ENCODE data around the gene TIMM17A. TPM values are rescaled to one million over a fixed set of nuclear protein-coding genes. Genes with fewer than 3 reads are reported as not detected.
A peak's percentile ranks its signal among the peaks of the same experiment; 100 is the strongest.
"Not testable (repeated sequence)": the region's sequence is repeated elsewhere in the genome, so short reads cannot be mapped to it uniquely, and the experiment has no call there.

TIMM17A gene
- total RNA-seq, 1 donor from 2014 or later = 46.5 TPM

DNA sequence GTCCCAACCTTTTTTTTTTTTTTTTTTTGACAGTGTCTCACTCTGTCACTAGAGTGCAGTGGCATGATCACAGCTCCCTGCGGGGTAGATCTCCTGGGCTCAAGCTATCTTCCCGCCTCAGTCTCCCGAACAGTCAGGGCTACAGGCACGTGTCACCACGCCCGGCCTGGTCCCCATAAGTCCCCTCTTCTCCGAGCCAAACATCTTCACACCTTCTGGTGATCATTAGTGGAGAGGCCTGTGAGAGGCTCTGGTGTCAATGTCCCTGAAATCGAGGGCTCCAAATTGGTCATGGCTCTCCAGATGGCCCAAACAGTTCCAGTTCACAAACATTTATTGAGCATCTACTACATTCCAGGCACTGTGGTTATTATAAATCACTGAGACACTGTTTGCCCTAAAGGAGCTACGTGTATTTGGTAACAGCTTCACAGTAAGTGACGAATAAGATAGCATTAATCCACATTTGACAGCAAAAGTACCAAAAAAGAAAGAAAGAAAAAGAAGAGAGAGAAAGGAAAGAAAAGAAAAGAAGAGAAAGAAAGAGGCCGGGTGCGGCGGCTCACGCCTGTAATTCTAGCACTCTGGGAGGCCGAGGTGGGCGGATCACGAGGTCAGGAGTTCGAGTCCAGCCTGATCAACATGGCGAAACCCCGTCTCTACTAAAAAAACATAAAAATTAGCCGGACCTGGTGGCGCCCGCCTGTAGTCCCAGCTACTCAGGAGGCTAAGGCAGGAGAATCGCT is 867 bp upstream of the TIMM17A start:
- Mint-ChIP-seq H3K27ac (peak overlapping the region; percentile 92), H3K36me3 (peaks cover 9% of the 10 kb centered on the region), H3K27me3 (ENCODE audit: low read depth) (no peaks in the 10 kb centered on the region), H3K9me3 (no peaks in the 10 kb centered on the region), H3K4me3 (peak overlapping the region; percentile 98), H3K4me1 (peaks cover 16% of the 10 kb centered on the region)
- TF ChIP-seq, protein P1, sequence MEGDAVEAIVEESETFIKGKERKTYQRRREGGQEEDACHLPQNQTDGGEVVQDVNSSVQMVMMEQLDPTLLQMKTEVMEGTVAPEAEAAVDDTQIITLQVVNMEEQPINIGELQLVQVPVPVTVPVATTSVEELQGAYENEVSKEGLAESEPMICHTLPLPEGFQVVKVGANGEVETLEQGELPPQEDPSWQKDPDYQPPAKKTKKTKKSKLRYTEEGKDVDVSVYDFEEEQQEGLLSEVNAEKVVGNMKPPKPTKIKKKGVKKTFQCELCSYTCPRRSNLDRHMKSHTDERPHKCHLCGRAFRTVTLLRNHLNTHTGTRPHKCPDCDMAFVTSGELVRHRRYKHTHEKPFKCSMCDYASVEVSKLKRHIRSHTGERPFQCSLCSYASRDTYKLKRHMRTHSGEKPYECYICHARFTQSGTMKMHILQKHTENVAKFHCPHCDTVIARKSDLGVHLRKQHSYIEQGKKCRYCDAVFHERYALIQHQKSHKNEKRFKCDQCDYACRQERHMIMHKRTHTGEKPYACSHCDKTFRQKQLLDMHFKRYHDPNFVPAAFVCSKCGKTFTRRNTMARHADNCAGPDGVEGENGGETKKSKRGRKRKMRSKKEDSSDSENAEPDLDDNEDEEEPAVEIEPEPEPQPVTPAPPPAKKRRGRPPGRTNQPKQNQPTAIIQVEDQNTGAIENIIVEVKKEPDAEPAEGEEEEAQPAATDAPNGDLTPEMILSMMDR (IDR thresholded peaks at IDR 0.05; ENCODE audit: unreplicated experiment) = no peak
- no peak for DNase-seq (ENCODE audit: low spot score in 2 of 2, unreplicated experiment in 2 of 2)

DNA sequence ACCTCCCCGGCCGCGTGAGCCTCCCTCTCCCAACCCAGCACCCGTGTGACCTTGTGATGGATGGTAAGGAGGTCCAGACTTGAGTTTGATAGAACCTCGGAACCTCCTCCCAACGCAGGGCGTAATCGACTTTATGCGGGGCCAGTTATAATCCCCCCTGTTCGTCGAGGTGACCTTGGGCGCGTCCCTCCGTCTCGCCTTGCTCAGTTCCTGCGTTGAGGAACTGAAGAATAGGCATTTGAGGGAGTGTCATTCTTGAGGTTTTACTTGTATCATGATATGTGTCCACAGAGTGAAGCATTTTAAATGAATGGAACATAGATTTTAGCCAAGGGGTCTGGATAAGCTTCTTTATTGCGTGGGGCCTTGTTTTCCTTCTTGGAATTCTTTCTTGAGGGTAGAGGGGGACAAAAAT is 433 bp downstream of the TIMM17A start:
- DNase-seq (ENCODE audit: low spot score in 2 of 2, unreplicated experiment in 2 of 2) = no peak
- Mint-ChIP-seq H3K36me3 (peaks cover 13% of the 10 kb centered on the region), H3K9me3 (no peaks in the 10 kb centered on the region), H3K4me1 (peaks cover 16% of the 10 kb centered on the region), H3K4me3 (peak overlapping the region; percentile 98), H3K27ac (peak overlapping the region; percentile 92), H3K27me3 (ENCODE audit: low read depth) (no peaks in the 10 kb centered on the region)
- TF ChIP-seq, protein P1 (IDR thresholded peaks at IDR 0.05; ENCODE audit: unreplicated experiment) = no peak

DNA sequence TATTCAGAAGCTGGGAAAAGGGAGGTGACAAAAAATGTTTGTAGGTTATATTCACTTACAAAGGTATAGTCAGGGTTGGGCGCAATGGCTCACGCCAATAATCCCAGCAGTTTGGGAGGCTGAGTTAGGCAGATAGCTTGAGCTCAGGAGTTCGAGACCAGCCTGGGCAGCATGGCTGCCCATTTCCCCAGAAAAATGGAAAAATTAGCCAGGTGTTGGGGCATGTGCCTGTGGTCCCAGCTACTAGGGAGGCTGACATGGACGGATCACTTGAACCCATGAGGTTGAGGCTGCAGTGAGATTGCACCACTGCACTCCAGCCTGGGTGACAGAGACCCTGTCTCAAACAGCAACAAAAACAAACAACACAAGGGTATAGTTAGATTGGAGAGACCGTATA is 3.0 kb downstream of the TIMM17A start:
- no peak overlapping the region for H3K4me3 Mint-ChIP-seq
- H3K27ac Mint-ChIP-seq = no peak overlapping the region
- TF ChIP-seq, protein P1 (IDR thresholded peaks at IDR 0.05; ENCODE audit: unreplicated experiment) = no peak
- no peaks in the 10 kb centered on the region for H3K27me3 Mint-ChIP-seq (ENCODE audit: low read depth)
- peaks cover 22% of the 10 kb centered on the region for H3K36me3 Mint-ChIP-seq
- no peaks in the 10 kb centered on the region for H3K9me3 Mint-ChIP-seq
- peaks cover 16% of the 10 kb centered on the region for H3K4me1 Mint-ChIP-seq
- DNase-seq (ENCODE audit: low spot score in 2 of 2, unreplicated experiment in 2 of 2) = no peak

DNA sequence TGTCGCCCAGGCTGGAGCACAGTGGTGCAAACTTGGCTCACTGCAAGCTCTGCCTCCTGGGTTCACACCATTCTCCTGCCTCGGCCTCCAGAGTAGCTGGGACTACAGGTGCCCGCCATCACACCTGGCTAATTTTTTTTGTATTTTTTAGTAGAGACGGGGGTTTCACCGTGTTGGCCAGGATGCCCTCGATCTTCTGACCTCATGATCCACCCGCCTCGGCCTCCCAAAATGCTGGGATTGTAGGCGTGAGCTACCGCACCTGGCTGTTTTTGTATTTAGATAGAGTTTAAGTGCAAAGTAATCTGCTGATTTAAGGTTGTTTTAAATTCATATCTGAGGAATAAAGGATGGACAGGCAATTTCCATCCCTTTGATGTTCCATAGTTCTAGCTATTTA is 7.1 kb downstream of the TIMM17A start:
- not testable (repeated sequence) for H3K27ac Mint-ChIP-seq; H3K4me3 Mint-ChIP-seq; H3K4me1 Mint-ChIP-seq; H3K9me3 Mint-ChIP-seq; DNase-seq (ENCODE audit: low spot score in 2 of 2, unreplicated experiment in 2 of 2); H3K27me3 Mint-ChIP-seq (ENCODE audit: low read depth)
- H3K36me3 Mint-ChIP-seq = peaks cover 42% of the 10 kb centered on the region

DNA sequence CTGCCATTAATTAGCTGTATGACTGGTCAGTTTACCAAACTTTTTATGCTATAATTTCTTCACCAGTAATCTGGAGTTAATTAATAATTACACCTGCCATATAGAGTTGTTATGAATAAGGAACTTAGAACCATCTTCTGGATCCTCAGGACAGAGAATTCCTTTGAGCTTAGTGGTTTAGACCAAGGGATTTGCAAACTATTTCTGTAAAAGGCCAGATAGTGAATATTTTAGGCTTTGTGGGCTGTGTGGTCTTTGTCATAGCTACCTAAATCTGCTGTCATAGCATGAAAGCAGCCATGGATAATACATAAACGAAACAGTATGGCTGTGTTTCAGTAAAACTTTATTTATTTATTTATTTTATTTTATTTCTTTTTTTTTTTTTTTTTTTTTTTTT is 9.0 kb downstream of the TIMM17A start:
- TF ChIP-seq, protein P1 (IDR thresholded peaks at IDR 0.05; ENCODE audit: unreplicated experiment) = no peak
- peaks cover 41% of the 10 kb centered on the region for H3K36me3 Mint-ChIP-seq
- H3K4me1 Mint-ChIP-seq = peaks cover 5% of the 10 kb centered on the region
- no peak for DNase-seq (ENCODE audit: low spot score in 2 of 2, unreplicated experiment in 2 of 2)
- H3K27me3 Mint-ChIP-seq (ENCODE audit: low read depth) = no peaks in the 10 kb centered on the region
- no peak overlapping the region for H3K27ac Mint-ChIP-seq
- no peak overlapping the region for H3K4me3 Mint-ChIP-seq
- no peaks in the 10 kb centered on the region for H3K9me3 Mint-ChIP-seq

DNA sequence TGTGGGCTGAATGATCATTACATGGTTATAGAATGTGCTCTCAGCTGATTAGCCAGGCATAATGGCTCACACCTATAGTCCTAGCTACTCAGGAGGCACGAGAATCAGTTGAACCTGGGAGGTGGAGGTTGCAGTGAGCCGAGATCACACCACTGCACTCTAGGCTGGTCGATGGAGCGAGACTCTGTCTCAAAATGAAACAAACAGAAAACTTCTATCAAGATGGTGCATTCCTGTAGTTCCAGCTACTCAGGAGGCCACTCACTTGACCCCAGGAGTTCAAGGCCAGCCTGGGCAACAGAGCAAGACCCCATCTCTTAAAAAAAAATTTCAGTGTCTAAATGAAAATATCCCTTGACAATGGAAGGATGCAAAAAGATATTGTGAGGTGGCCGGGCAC is 10.9 kb downstream of the TIMM17A start:
- no peak overlapping the region for H3K27ac Mint-ChIP-seq
- H3K36me3 Mint-ChIP-seq = peaks cover 44% of the 10 kb centered on the region
- H3K27me3 Mint-ChIP-seq (ENCODE audit: low read depth) = no peaks in the 10 kb centered on the region
- peak in 1 of 2 experiments; percentile 1 for DNase-seq (ENCODE audit: low spot score in 2 of 2, unreplicated experiment in 2 of 2)
- TF ChIP-seq, protein P1 (IDR thresholded peaks at IDR 0.05; ENCODE audit: unreplicated experiment) = no peak
- H3K9me3 Mint-ChIP-seq = no peaks in the 10 kb centered on the region
- H3K4me3 Mint-ChIP-seq = no peak overlapping the region
- peaks cover 5% of the 10 kb centered on the region for H3K4me1 Mint-ChIP-seq

All from mesothelial cell of epicardium (in vitro differentiated cells).